ENCODE data around the gene PLK1. TPM values are rescaled to one million over a fixed set of nuclear protein-coding genes. Genes with fewer than 3 reads are reported as not detected.

PLK1 gene
- polyA plus RNA-seq, 1 donor from 2014 or later, result 0.21 TPM

GRCh38 chr16:23666571-23667354 lies 11.9 kb upstream of the PLK1 start:
- H3K27me3 ChIP-seq (ENCODE audit: insufficient read depth, low read depth, low read length), result no peaks in the 10 kb centered on the region
- peaks cover 12% of the 10 kb centered on the region for H3K36me3 ChIP-seq (ENCODE audit: insufficient read depth, low read length)
- no peaks in the 10 kb centered on the region for H4K20me1 ChIP-seq (ENCODE audit: insufficient read depth)
- TF ChIP-seq MXI1 (conservative IDR thresholded peaks at IDR 0.05; ENCODE audit: poor library complexity, severe bottlenecking) (no peak), EZH2 (IDR thresholded peaks at IDR 0.05; ENCODE audit: borderline replicate concordance, insufficient read depth, low read length, poor library complexity, severe bottlenecking) (no peak), POLR2AphosphoS5 (IDR thresholded peaks at IDR 0.05) (no peak), REST (IDR thresholded peaks at IDR 0.05; ENCODE audit: borderline replicate concordance) (no peak)
- no peaks in the 10 kb centered on the region for H3K9me3 ChIP-seq (ENCODE audit: low read length)
- H3K79me2 ChIP-seq (replicated peaks; ENCODE audit: insufficient read depth, low read length), result no peaks in the 10 kb centered on the region
- no peaks in the 10 kb centered on the region for H3K9me2 ChIP-seq (ENCODE audit: insufficient read depth, low read length)
- no peak overlapping the region for H2AFZ ChIP-seq (ENCODE audit: low read depth, low read length)
- no peak overlapping the region for H3K4me3 ChIP-seq (ENCODE audit: low read length)
- H3K27ac ChIP-seq (ENCODE audit: low read length), result no peak overlapping the region
- H3K4me2 ChIP-seq (ENCODE audit: low read length), result no peak overlapping the region
- no peaks in the 10 kb centered on the region for H3F3A ChIP-seq (ENCODE audit: insufficient read depth, low read length, poor library complexity, severe bottlenecking)
- H3K9ac ChIP-seq (ENCODE audit: low read length), result no peak overlapping the region

DNA sequence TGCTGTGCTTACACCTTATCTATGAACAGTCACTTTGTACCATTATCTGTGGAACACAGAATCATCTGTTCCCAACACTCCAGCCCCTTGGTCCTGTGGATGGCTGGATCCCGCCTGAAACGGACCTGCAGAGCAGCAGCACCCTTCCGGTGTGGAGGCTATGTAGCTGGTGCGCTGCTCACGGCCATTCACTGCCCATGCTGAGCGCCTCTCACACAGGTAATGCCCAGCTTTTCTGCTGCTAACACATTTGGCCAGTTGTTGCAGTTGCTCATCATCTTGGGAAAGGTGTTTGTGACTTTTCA lies 11.4 kb upstream of the PLK1 start:
- Histone ChIP-seq H3F3A (ENCODE audit: insufficient read depth, low read length, poor library complexity, severe bottlenecking) (no peaks in the 10 kb centered on the region), H3K27ac (ENCODE audit: low read length) (no peak overlapping the region), H3K9me2 (ENCODE audit: insufficient read depth, low read length) (no peaks in the 10 kb centered on the region), H3K9me3 (ENCODE audit: low read length) (no peaks in the 10 kb centered on the region), H3K4me3 (ENCODE audit: low read length) (no peak overlapping the region), H3K36me3 (ENCODE audit: insufficient read depth, low read length) (peaks cover 11% of the 10 kb centered on the region), H3K9ac (ENCODE audit: low read length) (no peak overlapping the region), H4K20me1 (ENCODE audit: insufficient read depth) (no peaks in the 10 kb centered on the region), H3K27me3 (ENCODE audit: insufficient read depth, low read depth, low read length) (no peaks in the 10 kb centered on the region), H2AFZ (ENCODE audit: low read depth, low read length) (no peak overlapping the region), H3K4me2 (ENCODE audit: low read length) (no peak overlapping the region), H3K79me2 (replicated peaks; ENCODE audit: insufficient read depth, low read length) (no peaks in the 10 kb centered on the region)
- TF ChIP-seq REST (IDR thresholded peaks at IDR 0.05; ENCODE audit: borderline replicate concordance) (no peak), POLR2AphosphoS5 (IDR thresholded peaks at IDR 0.05) (no peak), MXI1 (conservative IDR thresholded peaks at IDR 0.05; ENCODE audit: poor library complexity, severe bottlenecking) (no peak), EZH2 (IDR thresholded peaks at IDR 0.05; ENCODE audit: borderline replicate concordance, insufficient read depth, low read length, poor library complexity, severe bottlenecking) (no peak), EP300 (conservative IDR thresholded peaks at IDR 0.05; ENCODE audit: poor library complexity, severe bottlenecking) (no peak), SMC3 (conservative IDR thresholded peaks at IDR 0.05; ENCODE audit: poor library complexity) (no peak), TAF1 (IDR thresholded peaks at IDR 0.05; ENCODE audit: low read depth) (no peak), CTCF (IDR thresholded peaks at IDR 0.05; ENCODE audit: poor library complexity, severe bottlenecking) (no peak), RAD21 (conservative IDR thresholded peaks at IDR 0.05) (no peak)

Data from neural cell (in vitro differentiated cells).